GM21717 (cell line): ENCODE data around the gene C3orf85.
"Not testable (repeated sequence)": the region's sequence is repeated elsewhere in the genome, so short reads cannot be mapped to it uniquely, and the experiment has no call there.

Source experiments
- ATAC-seq: cut with Tn5 transposase; IDR thresholded peaks from one replicate; pipeline ENCODE4 v1.9.1; 2021; ENCODE audit warnings: mild to moderate bottlenecking, moderate library complexity; ENCODE audit not compliant: unreplicated experiment

Gene C3orf85

GRCh38 chr3:109136523-109136922, at the start of gene C3orf85:
C3orf85 (plus strand) TSS chr3:109136719; CDS start chr3:109136848, 129 bp downstream.
- no peak for ATAC-seq

DNA sequence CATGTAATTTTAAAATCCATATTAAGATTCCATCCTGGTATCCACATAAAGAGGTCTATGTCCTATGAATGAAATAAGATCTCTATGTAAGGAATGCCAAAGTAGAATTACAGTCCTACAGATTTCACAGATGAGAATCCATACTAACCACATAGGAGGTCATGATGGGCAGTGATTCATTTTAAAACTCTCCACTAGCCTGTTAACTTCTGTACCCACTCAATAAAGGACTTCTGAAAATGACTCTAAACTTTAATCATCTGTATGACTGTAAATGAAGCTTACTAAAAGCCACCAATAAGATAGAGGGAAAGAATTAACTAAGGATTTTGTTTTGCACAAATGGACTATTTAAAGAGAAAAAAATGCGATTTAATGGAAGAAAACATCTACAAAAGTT, 47.3 kb upstream of the C3orf85 start:
- ATAC-seq = no peak

- no peak for ATAC-seq
Observed at GRCh38 chr3:109091846-109092245, 44.7 kb upstream of the C3orf85 start.

GRCh38 chr3:109093561-109093960, 43.0 kb upstream of the C3orf85 start:
- no peak for ATAC-seq

- no peak for ATAC-seq
Observed at GRCh38 chr3:109095166-109095565, 41.4 kb upstream of the C3orf85 start.

DNA sequence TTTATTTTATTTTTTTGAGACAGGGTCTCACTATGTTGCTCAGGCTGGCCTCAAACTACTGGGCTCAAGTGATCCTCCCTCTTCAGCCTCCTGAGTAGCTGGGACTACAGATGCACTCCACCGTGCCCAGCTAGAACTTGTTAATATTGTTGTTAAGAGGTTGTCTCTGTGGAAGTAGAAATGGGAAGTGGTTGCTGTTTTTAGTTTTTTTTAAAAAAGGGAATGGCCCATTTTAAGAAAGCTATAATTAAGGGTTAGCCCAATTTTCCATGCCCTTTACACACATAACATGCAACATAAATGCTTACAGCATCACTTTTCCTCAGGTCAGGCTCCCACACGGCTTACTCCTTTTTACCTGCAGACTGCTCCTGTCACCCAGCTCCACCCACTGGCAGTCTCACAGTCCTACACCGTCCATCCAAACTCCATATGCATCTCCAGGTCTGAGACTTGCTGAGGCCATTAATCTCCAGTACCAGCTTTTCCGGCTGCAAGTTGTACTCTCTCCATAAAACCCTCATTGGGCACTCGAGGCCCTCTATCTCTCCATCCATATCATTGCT, 38.4 kb upstream of the C3orf85 start:
- ATAC-seq = no peak

- ATAC-seq = no peak
Observed at GRCh38 chr3:109109574-109109973, 26.9 kb upstream of the C3orf85 start.

GRCh38 chr3:109112946-109113760, 23.4 kb upstream of the C3orf85 start:
- ATAC-seq = no peak

DNA sequence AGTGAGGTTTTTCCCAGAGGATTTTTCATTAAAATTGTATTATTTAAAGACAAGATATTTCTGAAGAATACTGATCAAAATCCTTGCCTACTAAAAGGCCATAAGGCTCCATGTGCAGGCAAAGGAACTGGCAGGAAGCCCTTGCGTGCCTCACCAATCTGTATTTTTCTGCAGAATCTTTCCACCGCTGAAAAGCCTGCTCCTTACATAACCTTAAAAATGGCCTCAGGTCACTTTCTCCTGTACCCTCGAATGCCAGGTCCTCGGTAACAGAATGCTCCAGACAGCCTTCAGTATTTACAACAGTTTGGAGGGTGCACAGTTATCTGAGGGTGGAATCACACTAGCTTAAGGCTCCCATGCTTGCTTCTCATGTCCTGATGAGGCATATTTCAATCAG, 21.8 kb upstream of the C3orf85 start:
- ATAC-seq = no peak

DNA sequence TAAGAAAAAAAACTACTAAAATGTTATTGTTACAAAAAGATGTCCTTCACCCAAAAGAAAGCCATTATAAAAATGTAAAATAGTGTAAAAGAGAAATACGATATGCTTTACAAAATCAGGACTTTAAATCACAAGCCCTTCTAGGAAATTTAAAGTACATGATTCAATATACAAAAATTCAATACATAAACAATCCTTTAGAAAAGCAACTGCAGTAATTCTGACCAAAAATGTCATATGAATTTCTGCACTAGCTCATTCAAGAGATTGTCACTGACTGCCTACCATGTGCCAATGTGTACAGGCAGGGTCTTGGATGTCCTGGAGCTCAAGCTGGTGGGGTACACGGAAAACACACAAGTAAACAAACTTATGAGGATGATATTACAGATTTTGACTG, 21.1 kb upstream of the C3orf85 start:
- no peak for ATAC-seq

DNA sequence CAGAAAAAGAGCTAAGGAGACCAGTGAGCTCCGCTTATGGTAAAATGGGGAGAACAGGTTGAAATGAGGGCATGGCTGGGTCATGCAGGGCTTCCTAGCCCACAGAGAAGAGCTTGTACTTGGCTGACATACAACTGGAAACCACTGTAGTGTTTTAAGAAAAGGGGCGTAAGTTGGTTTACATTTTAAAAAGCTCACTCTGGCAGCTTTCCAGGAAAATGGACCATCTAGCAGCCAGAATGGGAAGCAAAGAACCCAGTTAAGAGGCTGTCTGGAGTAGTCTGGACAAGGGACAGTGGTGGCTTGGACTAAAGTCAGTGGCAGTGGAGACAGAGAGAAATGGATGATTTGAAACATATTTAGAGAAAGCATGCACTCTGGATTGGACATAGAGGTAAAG, 20.5 kb upstream of the C3orf85 start:
- no peak for ATAC-seq

GRCh38 chr3:109117939-109118338, 18.6 kb upstream of the C3orf85 start, which contains the start of gene MORC1:
MORC1 (minus strand) TSS chr3:109118134; CDS start chr3:109118059, 75 bp downstream.
- no peak for ATAC-seq

GRCh38 chr3:109118584-109118983, 17.9 kb upstream of the C3orf85 start:
- no peak for ATAC-seq

- ATAC-seq = no peak
Observed at GRCh38 chr3:109122690-109123089, 13.8 kb upstream of the C3orf85 start.

DNA sequence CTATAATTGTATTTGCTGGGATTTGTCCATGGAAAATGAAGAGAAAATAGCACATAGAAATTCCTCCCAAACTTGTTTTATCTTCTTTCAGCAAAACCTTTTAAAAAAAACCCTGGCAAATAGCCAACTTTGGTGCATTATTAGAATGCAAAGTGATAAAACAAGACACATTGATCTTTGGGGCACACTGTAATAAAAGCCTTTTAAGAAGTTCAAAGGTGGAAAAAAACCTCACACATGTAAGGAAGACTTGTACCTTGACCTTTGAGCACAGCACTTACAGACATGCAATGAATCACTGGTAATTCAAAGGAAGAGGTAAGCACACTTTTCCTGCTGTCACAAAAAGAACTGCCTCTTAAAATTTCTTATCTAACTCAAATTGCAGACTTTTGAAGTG, 10.6 kb upstream of the C3orf85 start:
- no peak for ATAC-seq

DNA sequence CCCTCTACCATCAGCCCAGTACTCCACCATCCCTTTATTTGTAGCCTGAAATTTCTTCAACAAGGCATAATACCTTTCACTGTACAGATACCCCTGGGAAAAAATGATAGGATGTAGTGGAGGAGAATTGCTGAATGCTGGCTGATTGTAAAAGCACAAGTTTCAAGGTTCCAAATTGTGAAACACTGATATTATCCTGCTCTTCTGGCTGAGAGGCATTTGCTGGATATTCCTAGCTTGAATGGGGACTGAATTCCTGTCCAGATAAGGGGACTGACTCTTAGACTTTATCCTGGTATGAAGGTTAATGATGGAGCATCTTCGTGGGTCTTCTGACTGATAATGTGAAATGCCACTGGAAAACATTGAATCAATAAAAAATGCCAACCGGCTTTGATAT, 9.0 kb upstream of the C3orf85 start:
- ATAC-seq = no peak

DNA sequence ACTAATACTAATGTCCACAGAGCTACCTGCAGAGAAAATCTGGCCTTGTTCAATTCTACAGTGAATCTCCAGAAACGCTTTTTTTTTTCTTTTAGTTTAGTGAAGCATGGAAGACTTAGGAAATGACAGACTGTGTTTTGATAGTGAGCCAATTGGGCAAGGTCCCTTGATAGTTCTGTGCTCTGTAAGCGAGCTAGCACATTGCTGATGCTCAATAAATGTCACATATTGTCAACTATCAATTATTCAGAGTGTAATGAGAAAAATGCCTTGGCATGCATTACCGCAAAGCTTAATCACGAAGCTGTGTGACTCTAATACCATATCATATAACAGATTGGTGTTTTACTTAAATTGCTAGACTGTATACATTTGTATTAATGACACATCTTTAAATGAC, 5.2 kb upstream of the C3orf85 start:
- ATAC-seq = no peak

DNA sequence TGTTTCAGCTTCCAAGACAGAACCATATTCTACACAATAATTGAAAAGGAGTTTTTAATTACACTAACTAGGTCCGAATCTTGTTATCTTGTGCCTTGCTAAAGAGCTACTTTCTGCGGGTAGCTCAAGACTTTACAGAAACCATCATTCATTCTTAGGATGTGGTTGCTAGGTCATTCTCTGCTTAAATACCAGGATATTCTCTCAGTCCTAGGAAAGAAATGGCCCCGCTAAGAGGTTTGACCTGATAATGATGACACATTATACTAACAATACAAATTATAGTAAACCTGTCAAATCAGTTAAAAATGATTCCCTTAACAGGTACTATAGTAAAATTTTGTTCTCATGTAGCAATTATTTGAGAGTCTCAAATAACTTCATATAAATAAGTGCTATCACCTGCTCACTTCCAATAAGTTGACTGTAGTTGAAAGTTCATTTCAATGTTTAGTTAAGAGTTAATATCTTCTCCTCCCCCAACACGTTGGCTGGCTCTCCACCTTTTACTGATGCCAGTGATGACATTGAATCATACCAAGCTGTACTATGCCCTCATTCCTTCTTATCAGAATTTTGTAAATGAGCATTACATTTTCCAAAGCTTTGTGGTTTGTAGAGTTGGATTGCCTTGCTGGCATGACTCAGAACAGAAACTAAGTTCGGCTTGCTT, 3.6 kb upstream of the C3orf85 start:
- ATAC-seq = no peak

GRCh38 chr3:109133474-109133816, 3.1 kb upstream of the C3orf85 start:
- not testable (repeated sequence) for ATAC-seq

- no peak for ATAC-seq
Observed at GRCh38 chr3:109137761-109138160, 1.2 kb downstream of the C3orf85 start.

- ATAC-seq = no peak
Observed at GRCh38 chr3:109140318-109140717, 3.8 kb downstream of the C3orf85 start.

DNA sequence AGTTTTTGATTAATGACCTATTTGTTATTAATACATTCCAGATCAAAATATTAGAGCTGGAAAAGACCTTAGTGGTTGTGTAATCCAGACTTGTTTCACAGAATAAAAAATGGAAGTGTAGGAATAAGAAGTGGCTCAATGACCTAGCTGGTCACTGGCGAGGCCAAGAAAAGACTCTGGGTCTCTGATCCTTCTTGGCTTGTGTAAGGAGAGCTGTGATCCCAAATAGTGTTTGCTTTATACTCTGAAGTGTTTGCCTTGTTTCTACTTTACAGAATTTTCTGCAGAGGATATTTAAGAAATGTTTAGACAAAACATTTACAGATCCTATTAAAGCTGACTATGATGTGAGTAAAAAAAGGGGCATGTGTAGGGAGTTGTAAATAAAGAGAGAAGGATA, 7.1 kb downstream of the C3orf85 start:
- ATAC-seq = no peak
